Esophagus (tissue), 2 donors: ENCODE data around the gene VEGFA. TPM values are rescaled to one million over a fixed set of nuclear protein-coding genes. Genes with fewer than 3 reads are reported as not detected.
"Not testable (repeated sequence)": the region's sequence is repeated elsewhere in the genome, so short reads cannot be mapped to it uniquely, and the experiment has no call there.

ENCODE experiments used
- H3K27ac ChIP-seq, 2 donors: one replicate each; pipeline ENCODE4 v1.5.1; 2013; ENCODE audit warnings: low read depth in 2 of 2, mild to moderate bottlenecking in 2 of 2, inconsistent platforms in 1 of 2, low read length in 1 of 2, moderate library complexity in 1 of 2
- H3K27me3 ChIP-seq, 2 donors: one replicate each; pipeline ENCODE4 v1.6.1; 2013; ENCODE audit warnings: low read length in 2 of 2, control low read depth in 1 of 2, mild to moderate bottlenecking in 1 of 2; ENCODE audit not compliant: insufficient read depth in 2 of 2, control insufficient read depth in 1 of 2
- H3K36me3 ChIP-seq, 2 donors: one replicate each; pipeline ENCODE4 v1.6.1; 2013; ENCODE audit warnings: low read length in 1 of 2; ENCODE audit not compliant: control insufficient read depth in 2 of 2, insufficient read depth in 2 of 2
- H3K4me1 ChIP-seq, 2 donors: one replicate each; pipeline ENCODE4 v1.6.1; 2013; ENCODE audit warnings: low read length in 1 of 2; ENCODE audit not compliant: control insufficient read depth in 2 of 2, insufficient read depth in 2 of 2
- H3K4me3 ChIP-seq, 2 donors: one replicate each; pipeline ENCODE4 v1.5.1; 2013; ENCODE audit warnings: low read length in 2 of 2, mild to moderate bottlenecking in 2 of 2, low read depth in 1 of 2, moderate library complexity in 1 of 2
- H3K9me3 ChIP-seq, 2 donors: one replicate each; pipeline ENCODE4 v1.6.1; 2013; ENCODE audit warnings: mild to moderate bottlenecking in 2 of 2, low read depth in 1 of 2, low read length in 1 of 2, moderate library complexity in 1 of 2; ENCODE audit not compliant: control insufficient read depth in 2 of 2, insufficient read depth in 1 of 2
- WGBS, 2 donors: extraction: QIAGEN DNeasy Blood & Tissue Kit; methylation state at CpG; one replicate each; pipeline ENCODE4 v1.1.7; 2013; 5-methylcytosine and 5-hydroxymethylcytosine counted together
- polyA plus RNA-seq, 2 donors: library from polyadenylated mRNA; stranded (reverse); fragments of 200-250 nt; gene quantifications; one replicate each; pipeline ENCODE4 v1.2.3, GENCODE V29; 2013
- donor health status: healthy with polysubstance abuse.
- donor health status: Bipolar disorder and iron deficiency.

VEGFA gene
- polyA plus RNA-seq, 2 donors: 87.8 to 157 TPM

- H3K27ac ChIP-seq: peak overlapping the region; percentile 22 to 66
- H3K27me3 ChIP-seq: no peaks in the 10 kb centered on the region
- H3K4me1 ChIP-seq: peaks cover 0 to 6% of the 10 kb centered on the region in 2 donors
- no peaks in the 10 kb centered on the region for H3K36me3 ChIP-seq
- H3K4me3 ChIP-seq: no peak overlapping the region
- 69 to 81% methylated on average over 1 of the region's 1 CpG for WGBS, 2 donors
- H3K9me3 ChIP-seq: no peaks in the 10 kb centered on the region
Observed at GRCh38 chr6:43814111-43814510, 44.1 kb downstream of the VEGFA start.

DNA sequence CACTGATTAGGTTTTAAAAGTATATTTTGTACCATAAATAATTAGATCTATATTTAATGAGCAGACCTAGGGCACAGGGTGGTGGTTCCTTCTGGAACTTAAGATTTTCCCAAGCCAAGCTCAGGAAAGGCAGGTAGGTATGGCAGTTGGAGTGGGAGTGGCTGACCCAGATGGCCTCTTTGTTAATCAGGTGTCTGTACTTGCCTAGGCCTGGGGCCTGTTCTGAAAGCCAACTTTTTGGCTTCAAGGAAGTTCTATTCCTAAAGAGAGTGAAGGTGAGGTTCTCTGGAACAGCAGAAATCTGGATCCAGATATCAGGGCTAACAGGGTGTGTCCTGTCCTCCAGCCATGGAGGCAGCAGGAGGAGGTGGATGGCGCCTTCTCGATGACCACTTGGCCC is 44.9 kb downstream of the VEGFA start:
- Histone ChIP-seq H3K9me3 (no peaks in the 10 kb centered on the region), H3K36me3 (no peaks in the 10 kb centered on the region), H3K4me3 (no peak overlapping the region), H3K27me3 (no peaks in the 10 kb centered on the region), H3K4me1 (peaks cover 0 to 6% of the 10 kb centered on the region in 2 donors), H3K27ac (peak overlapping the region in 1 of 2 donors; percentile 56)
- 25 to 27% methylated on average over 2 of the region's 2 CpGs for WGBS, 2 donors

- no peak overlapping the region for H3K27ac ChIP-seq
- no peaks in the 10 kb centered on the region for H3K36me3 ChIP-seq
- WGBS, 2 donors: 61 to 63% methylated on average over 4 of the region's 4 CpGs
- no peaks in the 10 kb centered on the region for H3K9me3 ChIP-seq
- H3K4me3 ChIP-seq: no peak overlapping the region
- H3K4me1 ChIP-seq: peaks cover 0 to 6% of the 10 kb centered on the region in 2 donors
- H3K27me3 ChIP-seq: no peaks in the 10 kb centered on the region
Observed at GRCh38 chr6:43817192-43817591, 47.2 kb downstream of the VEGFA start.

DNA sequence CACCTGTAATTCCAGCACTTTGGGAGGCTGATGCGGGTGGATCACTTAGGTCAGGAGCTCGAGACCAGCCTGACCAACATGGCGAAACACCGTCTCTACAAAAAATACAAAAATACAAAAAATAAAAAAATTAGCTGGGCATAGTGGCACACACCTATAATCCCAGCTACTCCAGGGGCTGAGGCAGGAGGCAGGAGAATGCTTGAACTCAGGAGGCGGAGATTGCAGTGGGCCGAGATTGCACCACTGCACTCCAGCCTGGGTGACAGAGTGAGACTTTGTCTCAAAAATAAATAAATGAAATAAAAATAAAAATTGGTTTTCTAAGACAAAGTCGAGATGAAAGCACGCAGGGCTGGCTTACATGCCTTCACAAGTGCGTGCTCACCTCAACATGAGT is 49.0 kb downstream of the VEGFA start:
- not testable (repeated sequence) for H3K4me1 ChIP-seq, H3K36me3 ChIP-seq

GRCh38 chr6:43819958-43820357 is 49.9 kb downstream of the VEGFA start:
- H3K27ac ChIP-seq: no peak overlapping the region
- no peak overlapping the region for H3K4me3 ChIP-seq
- H3K36me3 ChIP-seq: no peaks in the 10 kb centered on the region
- H3K27me3 ChIP-seq: no peaks in the 10 kb centered on the region
- WGBS, 2 donors: 74% methylated on average over 5 of the region's 5 CpGs
- H3K4me1 ChIP-seq: no peaks in the 10 kb centered on the region
- H3K9me3 ChIP-seq: no peaks in the 10 kb centered on the region

More for the DNA sequence above, 49.0 kb downstream of the VEGFA start:
- H3K4me3 ChIP-seq, H3K27me3 ChIP-seq, H3K9me3 ChIP-seq, H3K27ac ChIP-seq: not testable (repeated sequence)
- WGBS, 2 donors: 94 to 96% methylated on average over 9 of the region's 9 CpGs

DNA sequence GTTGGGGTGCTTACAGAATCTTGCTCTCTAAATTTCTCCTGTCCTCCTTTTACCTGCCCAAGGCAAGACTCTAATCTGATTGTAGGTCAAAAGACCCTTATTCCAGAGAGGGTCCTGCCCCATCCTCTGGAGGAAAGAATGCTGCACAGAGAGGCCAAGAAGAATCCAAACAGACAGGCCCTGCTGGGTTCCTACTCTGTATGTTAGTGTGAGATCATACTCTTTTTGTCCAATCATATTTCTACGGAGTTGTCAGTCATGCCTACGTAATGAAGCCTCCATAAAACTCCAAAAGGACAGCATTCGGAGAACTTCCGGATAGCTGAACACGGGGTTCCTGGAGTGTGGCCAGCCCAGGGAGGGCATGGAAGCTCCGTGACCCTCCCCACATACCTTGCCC is 50.5 kb downstream of the VEGFA start:
- no peak overlapping the region for H3K27ac ChIP-seq
- WGBS, 2 donors: 86 to 88% methylated on average over 6 of the region's 6 CpGs

GRCh38 chr6:43821101-43821886 is 51.3 kb downstream of the VEGFA start:
- no peaks in the 10 kb centered on the region for H3K27me3 ChIP-seq
- no peaks in the 10 kb centered on the region for H3K9me3 ChIP-seq
- WGBS, 2 donors: 77 to 79% methylated on average over 4 of the region's 4 CpGs
- no peaks in the 10 kb centered on the region for H3K36me3 ChIP-seq
- no peak overlapping the region for H3K4me3 ChIP-seq
- H3K4me1 ChIP-seq: no peaks in the 10 kb centered on the region
- no peak overlapping the region for H3K27ac ChIP-seq

More for the DNA sequence above, 50.5 kb downstream of the VEGFA start:
- H3K36me3 ChIP-seq: no peaks in the 10 kb centered on the region
- no peaks in the 10 kb centered on the region for H3K4me1 ChIP-seq
- H3K27me3 ChIP-seq: no peaks in the 10 kb centered on the region
- H3K4me3 ChIP-seq: no peak overlapping the region
- no peaks in the 10 kb centered on the region for H3K9me3 ChIP-seq

DNA sequence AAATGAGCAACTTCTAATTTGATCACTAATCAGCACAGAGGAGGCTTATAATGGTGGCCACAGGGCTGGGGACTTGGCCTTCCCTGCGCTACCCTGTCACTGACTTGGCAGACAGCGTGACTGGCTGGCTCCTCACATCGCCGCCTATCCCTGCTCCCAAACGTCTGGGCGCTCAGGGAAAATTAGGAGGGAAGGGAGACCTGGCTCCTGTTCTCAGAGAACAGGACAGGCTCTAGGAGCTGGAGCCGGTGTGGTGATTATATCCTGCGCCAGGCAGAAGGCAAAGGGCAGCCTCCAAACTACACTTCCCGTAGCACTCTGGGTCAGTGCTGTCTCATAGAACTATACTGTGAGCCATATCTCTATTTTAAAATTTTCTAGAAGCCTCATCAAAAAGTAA is 53.4 kb downstream of the VEGFA start:
- Histone ChIP-seq H3K9me3 (no peaks in the 10 kb centered on the region), H3K27me3 (no peaks in the 10 kb centered on the region), H3K27ac (no peak overlapping the region), H3K36me3 (no peaks in the 10 kb centered on the region), H3K4me3 (no peak overlapping the region), H3K4me1 (no peaks in the 10 kb centered on the region)
- 76 to 90% methylated on average over 9 of the region's 9 CpGs for WGBS, 2 donors

DNA sequence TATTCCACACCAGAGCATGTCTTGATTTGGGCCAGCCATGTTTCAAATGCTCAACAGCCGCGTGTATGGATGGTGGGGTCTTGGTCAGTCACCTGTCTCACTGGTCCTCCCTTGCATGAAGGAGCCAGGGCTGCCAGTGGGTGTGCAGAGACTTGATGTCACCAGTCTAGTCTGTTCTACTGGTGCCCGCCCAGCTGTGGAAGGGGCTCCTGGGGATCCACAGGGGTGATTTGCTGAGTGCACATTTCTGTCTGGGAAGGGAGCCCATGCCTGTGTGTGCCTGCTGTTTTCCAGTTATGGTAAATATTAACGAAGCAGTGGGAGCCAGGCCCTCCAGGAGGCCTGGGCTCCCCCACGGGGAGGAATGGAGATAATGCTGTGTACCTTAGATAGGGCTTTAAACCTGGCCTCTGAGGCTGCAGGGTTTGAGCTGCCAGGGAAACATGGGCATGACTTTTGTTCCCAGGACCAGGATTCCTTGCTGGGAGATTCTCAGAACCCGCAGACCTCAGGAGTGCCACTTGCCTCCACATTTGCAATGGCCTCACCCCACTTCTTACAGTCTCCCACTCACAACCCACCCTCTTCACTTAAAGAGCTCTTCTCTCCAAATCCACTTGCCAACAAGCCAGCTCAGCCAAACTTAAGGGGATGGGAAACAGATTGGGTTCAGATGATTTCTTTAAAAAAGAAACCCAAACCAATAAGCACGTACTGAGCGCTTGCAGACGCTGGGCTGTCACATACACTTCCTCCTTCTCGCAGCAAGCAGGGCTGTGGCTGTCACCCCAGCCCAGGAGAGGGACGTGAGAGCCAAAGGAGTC is 54.1 kb downstream of the VEGFA start:
- no peaks in the 10 kb centered on the region for H3K9me3 ChIP-seq
- H3K36me3 ChIP-seq: no peaks in the 10 kb centered on the region
- WGBS, 2 donors: 44 to 65% methylated on average over 11 of the region's 11 CpGs
- H3K4me1 ChIP-seq: no peaks in the 10 kb centered on the region
- H3K27ac ChIP-seq: no peak overlapping the region
- no peak overlapping the region for H3K4me3 ChIP-seq
- H3K27me3 ChIP-seq: no peaks in the 10 kb centered on the region
